Large intestine (tissue), 3 donors: ENCODE data around the gene RTN4IP1. TPM values are rescaled to one million over a fixed set of nuclear protein-coding genes. Genes with fewer than 3 reads are reported as not detected.
"Not testable (repeated sequence)": the region's sequence is repeated elsewhere in the genome, so short reads cannot be mapped to it uniquely, and the experiment has no call there.

Experiments
- DNase-seq, 2 donors: peaks; one replicate each; pipeline versions ENCODE4 v3.0.0 to v3.0.0-alpha.2; 2013
- H3K27ac ChIP-seq: one replicate; pipeline ENCODE4 v1.5.1; 2013; ENCODE audit warnings: low read length
- H3K27me3 ChIP-seq: 2 replicates; pipeline ENCODE4 v1.6.1; 2013; ENCODE audit warnings: low read length; ENCODE audit not compliant: control insufficient read depth, insufficient read depth
- H3K36me3 ChIP-seq: 2 replicates; pipeline ENCODE4 v1.6.1; 2013; ENCODE audit warnings: low read length; ENCODE audit not compliant: control insufficient read depth, insufficient read depth
- H3K4me1 ChIP-seq: one replicate; pipeline ENCODE4 v1.6.1; 2013; ENCODE audit warnings: low read length; ENCODE audit not compliant: control insufficient read depth, insufficient read depth
- H3K4me3 ChIP-seq: one replicate; pipeline ENCODE4 v1.5.1; 2013; ENCODE audit warnings: low read length
- H3K9me3 ChIP-seq: one replicate; pipeline ENCODE4 v1.6.1; 2013; ENCODE audit warnings: mild to moderate bottlenecking, low read depth, low read length, moderate library complexity; ENCODE audit not compliant: control insufficient read depth
- WGBS: methylation state at CpG from one replicate; pipeline ENCODE4 v1.1.5; 2013; ENCODE audit warnings: low lambda C conversion rate; ENCODE audit not compliant: insufficient coverage; 5-methylcytosine and 5-hydroxymethylcytosine counted together
- polyA plus RNA-seq: library from polyadenylated mRNA; unstranded; fragments of 120-200 nt; gene quantifications from one replicate; pipeline ENCODE4 v1.2.1, GENCODE V29; 2013

Gene RTN4IP1
- polyA plus RNA-seq, 1 donor: 6.8 TPM

GRCh38 chr6:106629859-106630163, 513 bp upstream of the RTN4IP1 start:
- H3K27me3 ChIP-seq: no peaks in the 10 kb centered on the region
- peak overlapping the region; percentile 65 for H3K27ac ChIP-seq
- no peaks in the 10 kb centered on the region for H3K4me1 ChIP-seq
- no peaks in the 10 kb centered on the region for H3K36me3 ChIP-seq
- peak overlapping the region; percentile 72 for H3K4me3 ChIP-seq
- no peaks in the 10 kb centered on the region for H3K9me3 ChIP-seq
- DNase-seq: no peak
- no CpG with 5 or more reads among the region's 14 CpGs for WGBS

GRCh38 chr6:106628658-106629102, 618 bp downstream of the RTN4IP1 start:
- Histone ChIP-seq H3K27me3 (no peaks in the 10 kb centered on the region), H3K4me1 (no peaks in the 10 kb centered on the region), H3K9me3 (no peaks in the 10 kb centered on the region), H3K36me3 (no peaks in the 10 kb centered on the region), H3K4me3 (peak overlapping the region; percentile 72), H3K27ac (peak overlapping the region; percentile 65)
- WGBS: 32% methylated on average over 4 of the region's 7 CpGs
- DNase-seq: peak in 1 of 2 donors; percentile 0

GRCh38 chr6:106627760-106628159, 1.5 kb downstream of the RTN4IP1 start:
- H3K9me3 ChIP-seq, DNase-seq, H3K27me3 ChIP-seq, H3K4me3 ChIP-seq, H3K27ac ChIP-seq, H3K36me3 ChIP-seq, H3K4me1 ChIP-seq: not testable (repeated sequence)
- 100% methylated on average over 1 of the region's 16 CpGs for WGBS

- 20% methylated on average over 1 of the region's 2 CpGs for WGBS
- peaks cover 5% of the 10 kb centered on the region for H3K36me3 ChIP-seq
- no peaks in the 10 kb centered on the region for H3K4me1 ChIP-seq
- H3K9me3 ChIP-seq: no peaks in the 10 kb centered on the region
- no peak overlapping the region for H3K4me3 ChIP-seq
- no peak for DNase-seq
- no peak overlapping the region for H3K27ac ChIP-seq
- H3K27me3 ChIP-seq: no peaks in the 10 kb centered on the region
Observed at GRCh38 chr6:106626485-106626884, 2.8 kb downstream of the RTN4IP1 start.

- 100% methylated on average over 1 of the region's 1 CpG for WGBS
- DNase-seq: no peak
Observed at GRCh38 chr6:106623039-106623438, 6.3 kb downstream of the RTN4IP1 start.

GRCh38 chr6:106622412-106622811, 6.9 kb downstream of the RTN4IP1 start:
- Histone ChIP-seq H3K4me1 (no peaks in the 10 kb centered on the region), H3K36me3 (peaks cover 5% of the 10 kb centered on the region), H3K9me3 (no peaks in the 10 kb centered on the region), H3K27ac (no peak overlapping the region), H3K4me3 (no peak overlapping the region), H3K27me3 (no peaks in the 10 kb centered on the region)
- no peak for DNase-seq
- WGBS: no CpG with 5 or more reads among the region's 8 CpGs

More at GRCh38 chr6:106623039-106623438, 6.3 kb downstream of the RTN4IP1 start:
- H3K27me3 ChIP-seq: no peaks in the 10 kb centered on the region
- H3K36me3 ChIP-seq: peaks cover 5% of the 10 kb centered on the region
- no peak overlapping the region for H3K4me3 ChIP-seq
- no peaks in the 10 kb centered on the region for H3K9me3 ChIP-seq
- H3K27ac ChIP-seq: no peak overlapping the region
- H3K4me1 ChIP-seq: no peaks in the 10 kb centered on the region

GRCh38 chr6:106620931-106621672, 8.2 kb downstream of the RTN4IP1 start:
- Histone ChIP-seq H3K27ac (no peak overlapping the region), H3K36me3 (peaks cover 5% of the 10 kb centered on the region), H3K4me1 (no peaks in the 10 kb centered on the region), H3K27me3 (no peaks in the 10 kb centered on the region), H3K9me3 (no peaks in the 10 kb centered on the region), H3K4me3 (no peak overlapping the region)
- no peak for DNase-seq
- WGBS: 100% methylated on average over 1 of the region's 3 CpGs

GRCh38 chr6:106619223-106619622, 10.1 kb downstream of the RTN4IP1 start:
- Histone ChIP-seq H3K4me1 (no peaks in the 10 kb centered on the region), H3K36me3 (peaks cover 5% of the 10 kb centered on the region), H3K27ac (no peak overlapping the region), H3K9me3 (no peaks in the 10 kb centered on the region), H3K27me3 (no peaks in the 10 kb centered on the region), H3K4me3 (no peak overlapping the region)
- WGBS: 100% methylated on average over 1 of the region's 1 CpG
- DNase-seq: no peak

GRCh38 chr6:106618324-106618723, 11.0 kb downstream of the RTN4IP1 start:
- no peak for DNase-seq
- Histone ChIP-seq H3K27me3 (no peaks in the 10 kb centered on the region), H3K4me3 (no peak overlapping the region), H3K4me1 (no peaks in the 10 kb centered on the region), H3K9me3 (no peaks in the 10 kb centered on the region), H3K36me3 (peaks cover 5% of the 10 kb centered on the region), H3K27ac (no peak overlapping the region)
- WGBS: 72% methylated on average over 2 of the region's 3 CpGs

- no peak for DNase-seq
- H3K9me3 ChIP-seq: no peaks in the 10 kb centered on the region
- no peak overlapping the region for H3K27ac ChIP-seq
- peaks cover 5% of the 10 kb centered on the region for H3K36me3 ChIP-seq
- WGBS: 60% methylated on average over 1 of the region's 1 CpG
- no peaks in the 10 kb centered on the region for H3K4me1 ChIP-seq
- no peak overlapping the region for H3K4me3 ChIP-seq
- no peaks in the 10 kb centered on the region for H3K27me3 ChIP-seq
Observed at GRCh38 chr6:106617857-106618256, 11.4 kb downstream of the RTN4IP1 start.

GRCh38 chr6:106617302-106617701, 12.0 kb downstream of the RTN4IP1 start:
- DNase-seq: no peak
- Histone ChIP-seq H3K9me3 (no peaks in the 10 kb centered on the region), H3K27ac (no peak overlapping the region), H3K4me3 (no peak overlapping the region), H3K27me3 (no peaks in the 10 kb centered on the region), H3K36me3 (peaks cover under 1% of the 10 kb centered on the region), H3K4me1 (no peaks in the 10 kb centered on the region)
